GM10248 (cell line): ENCODE data around the gene PAQR5.

Experiments
- CTCF ChIA-PET: fragments of 300-600 bp; sonication (Branson Sonifier 250); formaldehyde crosslinking; extraction: SDS; loops from one replicate; lab custom pipeline; 2021; ENCODE audit warnings: antibody characterized with exemption; lab: Yijun Ruan, JAX
- POLR2A ChIA-PET: fragments of 350-650 bp; sonication (Branson Sonifier 250); formaldehyde crosslinking; extraction: SDS; loops from one replicate; lab custom pipeline; 2020; ENCODE audit warnings: antibody characterized with exemption; lab: Yijun Ruan, JAX
- DNase-seq: peaks from one replicate; pipeline ENCODE4 v3.0.0; 2012; ENCODE audit errors: extremely low spot score
- CTCF ChIP-seq: IDR thresholded peaks from 2 replicates; pipeline ENCODE4 v1.5.1; 2012; ENCODE audit warnings: mild to moderate bottlenecking, low read depth; ENCODE audit errors: extremely low read depth, missing control alignments, control extremely low read depth

Gene PAQR5

GRCh38 chr15:69421498-69421897, 122.8 kb downstream of the PAQR5 start:
- no peak for DNase-seq
- ChIA-PET POLR2A (no interaction called here), CTCF (interaction anchor here (1.3 kb wide), 1 partner anchor 12 kb away, joined by 3 read pairs; no protein-coding TSS in a partner anchor)
- TF ChIP-seq CTCF: no peak

GRCh38 chr15:69422336-69422895, 123.7 kb downstream of the PAQR5 start:
- CTCF ChIA-PET: interaction anchor here (1.3 kb wide), 1 partner anchor 11 kb away, joined by 3 read pairs; no protein-coding TSS in a partner anchor
- POLR2A ChIA-PET: interaction anchor here (0.7 kb wide), 1 partner anchor 391 kb away, joined by 3 read pairs; no protein-coding TSS in a partner anchor
- TF ChIP-seq CTCF: no peak
- no peak for DNase-seq

- no peak for TF ChIP-seq CTCF
- no peak for DNase-seq
- ChIA-PET POLR2A (no interaction called here), CTCF (interaction anchor here (1.0 to 1.3 kb wide), 2 partner anchors 10 to 12 kb away, joined by 3 read pairs; partner anchors contain the start of gene KIF23)
These were observed 125.3 kb downstream of the PAQR5 start for GRCh38 chr15:69424001-69424400.

GRCh38 chr15:69424748-69425413, 126.2 kb downstream of the PAQR5 start:
- CTCF ChIA-PET: interaction anchor here (1.0 to 1.3 kb wide), 3 partner anchors 11 to 21 kb away, joined by 3 read pairs; partner anchors contain the start of gene KIF23
- POLR2A ChIA-PET: no interaction called here
- TF ChIP-seq CTCF: no peak
- no peak for DNase-seq

- no peak for DNase-seq
- no peak for TF ChIP-seq CTCF
- ChIA-PET POLR2A (no interaction called here), CTCF (interaction anchor here (0.8 to 4.8 kb wide), 3 partner anchors 12 to 28 kb away, joined by 3 to 20 read pairs (median 16); partner anchors contain the start of gene RPLP1)
These were observed 135.1 kb downstream of the PAQR5 start for GRCh38 chr15:69433831-69434230.

GRCh38 chr15:69434238-69434637, 135.5 kb downstream of the PAQR5 start:
- DNase-seq: no peak
- POLR2A ChIA-PET: interaction anchor here (1.1 kb wide), 1 partner anchor 19 kb away, joined by 7 read pairs; no protein-coding TSS in a partner anchor
- CTCF ChIA-PET: interaction anchor here (4.8 kb wide), 1 partner anchor 28 kb away, joined by 20 read pairs; no protein-coding TSS in a partner anchor
- TF ChIP-seq CTCF: no peak
